ENCODE results near the gene URAD.
"Not testable (repeated sequence)": the region's sequence is repeated elsewhere in the genome, so short reads cannot be mapped to it uniquely, and the experiment has no call there.

URAD gene

GRCh38 chr13:27988520-27988919, at the start of gene URAD:
TSS of gene URAD (minus strand) at chr13:27988693. CDS start at chr13:27988637, 56 bp downstream.
- DNase-seq: no peak

- DNase-seq: no peak
These were observed 48.9 kb upstream of the URAD start for GRCh38 chr13:28037399-28037798.

GRCh38 chr13:28035146-28035782, 46.8 kb upstream of the URAD start:
- no peak for DNase-seq

GRCh38 chr13:28033894-28034655, 45.6 kb upstream of the URAD start:
- no peak for DNase-seq

- DNase-seq: not testable (repeated sequence)
These were observed 43.9 kb upstream of the URAD start for GRCh38 chr13:28032438-28032837.

- no peak for DNase-seq
These were observed 43.4 kb upstream of the URAD start for GRCh38 chr13:28031896-28032288.

- no peak for DNase-seq
These were observed 42.9 kb upstream of the URAD start for GRCh38 chr13:28031220-28031895.

- DNase-seq: no peak
These were observed 39.3 kb upstream of the URAD start for GRCh38 chr13:28027607-28028364.

- DNase-seq: no peak
These were observed 38.6 kb upstream of the URAD start for GRCh38 chr13:28027071-28027470.

- DNase-seq: no peak
These were observed 38.0 kb upstream of the URAD start for GRCh38 chr13:28026508-28026907.

- peak; percentile 23 for DNase-seq
These were observed 34.5 kb upstream of the URAD start for GRCh38 chr13:28022848-28023518.

GRCh38 chr13:28014301-28014700, 25.8 kb upstream of the URAD start:
- DNase-seq: no peak

GRCh38 chr13:28013482-28013881, 25.0 kb upstream of the URAD start:
- DNase-seq: no peak

- no peak for DNase-seq
These were observed 24.4 kb upstream of the URAD start for GRCh38 chr13:28012896-28013295.

GRCh38 chr13:28012383-28012782, 23.9 kb upstream of the URAD start:
- DNase-seq: no peak

GRCh38 chr13:28010046-28010445, 21.6 kb upstream of the URAD start:
- DNase-seq: no peak

- not testable (repeated sequence) for DNase-seq
These were observed 16.5 kb upstream of the URAD start for GRCh38 chr13:28005016-28005415.

- no peak for DNase-seq
These were observed 14.6 kb upstream of the URAD start for GRCh38 chr13:28002886-28003698.

GRCh38 chr13:28001837-28002473, 13.5 kb upstream of the URAD start:
- no peak for DNase-seq

- no peak for DNase-seq
These were observed 12.6 kb upstream of the URAD start for GRCh38 chr13:28001049-28001448.

- DNase-seq: no peak
These were observed 12.1 kb upstream of the URAD start for GRCh38 chr13:28000567-28000966.
